Coronary artery (tissue), 2 donors: ENCODE results near the gene GTF2F1.

Experiments used
- DNase-seq: peaks from one replicate; pipeline ENCODE4 v3.0.0-alpha.2; 2017; ENCODE audit warnings: low spot score
- H3K27ac ChIP-seq, 2 donors: fragments of 200-600 bp; sonication (generic); one replicate each; pipeline ENCODE4 v1.5.1; 2016 to 2019
- H3K4me3 ChIP-seq: fragments of 200-600 bp; sonication (generic); 2 replicates; pipeline ENCODE4 v1.5.1; 2016; ENCODE audit warnings: mild to moderate bottlenecking, moderate library complexity
- CTCF ChIP-seq: fragments of 200-600 bp; sonication (generic); IDR thresholded peaks from one replicate; pipeline ENCODE4 v1.5.1; 2019; ENCODE audit warnings: antibody characterized with exemption

The GTF2F1 gene

GRCh38 chr19:6381030-6381750 is 11.8 kb downstream of the GTF2F1 start:
- H3K27ac ChIP-seq = no peak overlapping the region
- TF ChIP-seq CTCF = no peak
- H3K4me3 ChIP-seq = no peak overlapping the region
- DNase-seq = no peak

GRCh38 chr19:6379744-6380143 is 13.2 kb downstream of the GTF2F1 start:
- H3K4me3 ChIP-seq = no peak overlapping the region
- no peak overlapping the region for H3K27ac ChIP-seq
- TF ChIP-seq CTCF = no peak
- DNase-seq = no peak

- TF ChIP-seq CTCF = no peak
- no peak overlapping the region for H3K4me3 ChIP-seq
- no peak for DNase-seq
- peak overlapping the region in 1 of 2 donors; percentile 53 for H3K27ac ChIP-seq
Measured at GRCh38 chr19:6378486-6378885, 14.5 kb downstream of the GTF2F1 start.

GRCh38 chr19:6378041-6378440 is 14.9 kb downstream of the GTF2F1 start:
- Histone ChIP-seq H3K27ac (peak overlapping the region in 1 of 2 donors; percentile 53), H3K4me3 (no peak overlapping the region)
- no peak for TF ChIP-seq CTCF
- DNase-seq = no peak

GRCh38 chr19:6376512-6377190 is 16.3 kb downstream of the GTF2F1 start:
- H3K27ac ChIP-seq = no peak overlapping the region
- DNase-seq = no peak
- no peak for TF ChIP-seq CTCF

GRCh38 chr19:6375411-6376010 is 17.5 kb downstream of the GTF2F1 start, which contains the start of gene PSPN:
PSPN (minus strand) TSS chr19:6375933; CDS start chr19:6375849, 84 bp downstream.
- DNase-seq = no peak
- H3K27ac ChIP-seq = no peak within 1 kb of the TSS
- no peak for TF ChIP-seq CTCF
- no peak within 1 kb of the TSS for H3K4me3 ChIP-seq

More at GRCh38 chr19:6376512-6377190, 16.3 kb downstream of the GTF2F1 start:
- no peak overlapping the region for H3K4me3 ChIP-seq
